ENCODE measurements around the gene ITGA3. TPM values are rescaled to one million over a fixed set of nuclear protein-coding genes. Genes with fewer than 3 reads are reported as not detected.

ITGA3 gene
- total and polyA plus RNA-seq, 2 of the 13 experiments (the other 11 are each of a cell fraction or from before 2014, with no cell fraction given): 0.48 to 0.69 TPM

- no peak for TF ChIP-seq ZFP36 (IDR thresholded peaks at IDR 0.05; ENCODE audit: borderline replicate concordance, low read depth, low read length, partially characterized antibody)
- no peak for TF ChIP-seq PAXIP1 (CRISPR knock-in tag; conservative IDR thresholded peaks at IDR 0.05)
- TF ChIP-seq ZFP1 (CRISPR knock-in tag; IDR thresholded peaks at IDR 0.05): no peak
- no peak for TF ChIP-seq ZFP82 (CRISPR knock-in tag; IDR thresholded peaks at IDR 0.05; ENCODE audit: borderline replicate concordance)
- TF ChIP-seq SKI (IDR thresholded peaks at IDR 0.05; ENCODE audit: partially characterized antibody): no peak
- peak; percentile 24 for TF ChIP-seq RBM39 (IDR thresholded peaks at IDR 0.05; ENCODE audit: low read depth, low read length, poor library complexity, severe bottlenecking)
- no peak for TF ChIP-seq NFE2L1 (CRISPR knock-in tag; IDR thresholded peaks at IDR 0.05; ENCODE audit: borderline replicate concordance)
- TF ChIP-seq MTF2 (CRISPR knock-in tag; IDR thresholded peaks at IDR 0.05; ENCODE audit: borderline replicate concordance): no peak
- no peak for TF ChIP-seq ZNF282 (IDR thresholded peaks at IDR 0.05; ENCODE audit: partially characterized antibody)
- TF ChIP-seq RBAK (CRISPR knock-in tag; IDR thresholded peaks at IDR 0.05): no peak
- TF ChIP-seq ZNF564 (CRISPR knock-in tag; IDR thresholded peaks at IDR 0.05): no peak
- no peak for TF ChIP-seq ZBTB20 (CRISPR knock-in tag; IDR thresholded peaks at IDR 0.05; ENCODE audit: borderline replicate concordance, low read depth)
- TF ChIP-seq RFXAP (CRISPR knock-in tag; IDR thresholded peaks at IDR 0.05; ENCODE audit: borderline replicate concordance): no peak
- TF ChIP-seq RXRA (CRISPR knock-in tag; IDR thresholded peaks at IDR 0.05): no peak
- TF ChIP-seq SMAD1 (CRISPR knock-in tag; IDR thresholded peaks at IDR 0.05; ENCODE audit: borderline replicate concordance, low read depth): peak; percentile 25; the same call in 1 of the 2 replicates
- TF ChIP-seq ZNF674 (CRISPR knock-in tag; IDR thresholded peaks at IDR 0.05; ENCODE audit: low read depth): no peak
- no peak for TF ChIP-seq PAWR (CRISPR knock-in tag; IDR thresholded peaks at IDR 0.05; ENCODE audit: borderline replicate concordance)
- TF ChIP-seq SOX5 (CRISPR knock-in tag; IDR thresholded peaks at IDR 0.05; ENCODE audit: borderline replicate concordance): peak; percentile 50; the same call in 1 of the 2 replicates
- no peak for TF ChIP-seq ZNF20 (CRISPR knock-in tag; IDR thresholded peaks at IDR 0.05)
- no peak for TF ChIP-seq ZNF770 (CRISPR knock-in tag; IDR thresholded peaks at IDR 0.05)
- TF ChIP-seq AFF4 (CRISPR knock-in tag; IDR thresholded peaks at IDR 0.05): no peak
These were observed 45.6 kb downstream of the ITGA3 start (continued) for GRCh38 chr17:50101346-50102163.
